ENCODE measurements around the gene LSMEM2. TPM values are rescaled to one million over a fixed set of nuclear protein-coding genes. Genes with fewer than 3 reads are reported as not detected.
"Not testable (repeated sequence)": the region's sequence is repeated elsewhere in the genome, so short reads cannot be mapped to it uniquely, and the experiment has no call there.

The LSMEM2 gene
- total RNA-seq, 1 experiment from 2014 or later = not detected

DNA sequence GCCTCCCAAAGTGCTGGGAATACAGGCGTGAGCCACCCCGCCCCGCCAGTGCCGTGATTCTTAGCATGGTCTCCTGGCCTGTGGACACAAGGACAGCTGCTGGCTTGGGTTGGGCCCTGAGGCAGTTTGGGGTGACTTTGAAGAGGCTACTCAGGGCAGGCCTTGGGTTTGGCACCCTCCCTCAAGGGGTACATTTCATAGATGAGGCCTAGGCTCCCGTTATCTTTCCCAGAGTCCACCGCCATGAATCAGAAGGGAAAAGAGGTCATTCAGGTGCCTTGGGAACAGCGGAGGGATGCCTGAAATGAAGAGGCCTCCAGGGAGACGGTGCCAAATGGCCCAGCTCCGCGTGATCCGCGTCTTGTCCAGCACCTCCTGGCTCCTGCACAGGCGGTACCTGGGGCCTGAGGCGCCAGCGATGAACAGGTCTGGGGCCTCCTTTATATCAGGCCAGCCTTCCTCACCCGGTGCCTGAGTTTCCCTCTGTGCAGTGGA is 33.6 kb upstream of the LSMEM2 start:
- DNase-seq (ENCODE audit: extremely low read depth, low read depth) = no peak

DNA sequence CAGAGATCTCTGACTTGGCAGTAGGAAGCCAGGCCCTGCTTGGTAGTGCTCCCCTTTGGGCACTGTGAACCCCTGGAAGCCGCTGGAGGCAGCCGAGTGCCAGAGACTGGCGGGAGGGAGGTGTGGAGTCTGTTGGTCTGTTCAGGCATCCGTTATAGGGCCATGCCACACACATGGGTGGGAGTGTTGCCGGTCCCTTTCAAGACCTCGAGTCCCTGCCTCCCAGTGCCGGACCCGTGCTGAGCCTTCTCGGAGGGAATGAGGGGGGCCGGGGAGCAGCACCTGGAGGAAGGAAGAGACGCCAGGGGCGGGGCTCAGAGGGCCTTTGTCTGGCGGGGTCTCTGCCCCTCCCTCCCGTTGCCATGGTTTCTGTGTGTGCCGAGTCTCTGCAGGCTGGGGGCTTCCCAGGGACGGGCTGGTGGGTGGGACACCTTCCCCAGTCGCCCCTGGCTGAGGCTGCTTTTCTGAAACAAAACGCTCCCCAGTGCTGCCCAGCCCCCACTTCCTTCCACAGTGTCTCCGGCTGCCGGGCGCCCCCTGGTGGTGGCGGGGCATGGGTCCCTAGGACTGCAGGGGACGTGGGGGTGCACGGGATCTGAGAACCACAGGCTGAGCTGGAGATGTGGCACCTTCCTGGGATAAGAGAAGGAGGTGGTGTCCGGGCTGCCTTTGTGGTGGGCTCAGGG is 32.9 kb upstream of the LSMEM2 start:
- peak; percentile 63 for DNase-seq (ENCODE audit: extremely low read depth, low read depth)

DNA sequence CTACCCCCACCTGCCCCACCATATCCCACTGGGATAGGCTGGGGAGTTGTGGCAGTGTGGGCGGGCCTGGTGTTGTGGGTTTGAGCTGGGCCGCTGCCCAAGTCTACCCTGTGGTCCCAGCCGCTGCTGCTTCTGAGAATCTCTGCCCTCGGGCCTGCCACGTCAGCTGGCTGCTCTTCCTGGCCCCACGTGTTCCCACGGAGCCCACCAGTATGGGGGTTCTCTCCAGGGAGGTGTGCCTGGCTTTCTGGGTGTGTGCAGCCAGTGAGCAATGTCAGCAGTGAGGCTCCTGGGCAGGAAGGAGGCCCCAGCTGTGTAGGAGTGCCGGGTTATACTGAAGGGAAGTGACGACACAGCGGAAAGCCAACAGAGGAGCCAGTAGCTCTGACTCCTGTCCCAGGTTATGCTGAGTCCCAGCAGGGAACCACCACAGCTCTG is 32.4 kb upstream of the LSMEM2 start:
- DNase-seq (ENCODE audit: extremely low read depth, low read depth) = no peak

GRCh38 chr3:50248387-50248786 is 30.5 kb upstream of the LSMEM2 start:
- peak; percentile 32 for DNase-seq (ENCODE audit: extremely low read depth, low read depth)

- DNase-seq (ENCODE audit: extremely low read depth, low read depth) = no peak
These were observed 29.4 kb upstream of the LSMEM2 start for GRCh38 chr3:50249457-50249856.

GRCh38 chr3:50250514-50250913 is 28.4 kb upstream of the LSMEM2 start:
- no peak for DNase-seq (ENCODE audit: extremely low read depth, low read depth)

DNA sequence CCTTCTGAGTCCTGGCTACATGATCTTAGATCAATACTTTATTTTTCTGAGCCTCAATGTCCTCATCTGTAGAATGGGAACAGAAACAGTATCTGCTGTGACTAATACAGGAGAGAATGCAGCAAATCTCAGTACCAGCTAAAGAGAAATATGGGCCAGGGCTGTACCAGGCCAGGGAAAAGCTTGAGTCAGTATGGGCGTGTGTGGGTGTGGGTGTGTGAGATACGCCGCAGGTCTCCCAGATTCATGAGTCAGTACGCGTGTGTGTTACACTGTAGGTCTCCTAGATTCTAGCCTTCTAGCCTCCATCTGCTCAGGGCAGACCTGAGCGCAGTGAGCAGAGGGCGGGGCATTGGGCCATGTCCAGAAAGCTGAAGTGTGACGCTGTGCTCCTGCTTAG is 27.7 kb upstream of the LSMEM2 start:
- no peak for DNase-seq (ENCODE audit: extremely low read depth, low read depth)

- DNase-seq (ENCODE audit: extremely low read depth, low read depth) = no peak
These were observed 24.2 kb upstream of the LSMEM2 start for GRCh38 chr3:50254577-50255250.

DNA sequence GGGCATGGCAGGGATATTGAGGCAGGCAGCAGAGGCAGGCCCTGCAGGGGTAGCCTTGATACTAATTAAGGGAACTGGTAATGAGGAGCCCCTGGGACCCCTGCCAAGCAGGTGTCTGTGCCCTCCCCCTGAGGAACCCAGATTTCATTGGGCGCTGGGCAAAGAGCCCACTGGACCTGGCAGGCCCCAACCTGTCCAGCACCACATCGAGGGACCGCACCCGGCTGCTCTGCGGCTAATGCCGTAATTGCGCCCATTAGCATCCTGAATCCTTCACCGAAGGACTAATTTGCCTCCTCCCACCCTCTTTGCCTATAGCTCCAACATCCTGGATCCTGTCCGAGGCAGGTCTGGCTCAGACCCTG is 23.7 kb upstream of the LSMEM2 start:
- DNase-seq (ENCODE audit: extremely low read depth, low read depth) = no peak

DNA sequence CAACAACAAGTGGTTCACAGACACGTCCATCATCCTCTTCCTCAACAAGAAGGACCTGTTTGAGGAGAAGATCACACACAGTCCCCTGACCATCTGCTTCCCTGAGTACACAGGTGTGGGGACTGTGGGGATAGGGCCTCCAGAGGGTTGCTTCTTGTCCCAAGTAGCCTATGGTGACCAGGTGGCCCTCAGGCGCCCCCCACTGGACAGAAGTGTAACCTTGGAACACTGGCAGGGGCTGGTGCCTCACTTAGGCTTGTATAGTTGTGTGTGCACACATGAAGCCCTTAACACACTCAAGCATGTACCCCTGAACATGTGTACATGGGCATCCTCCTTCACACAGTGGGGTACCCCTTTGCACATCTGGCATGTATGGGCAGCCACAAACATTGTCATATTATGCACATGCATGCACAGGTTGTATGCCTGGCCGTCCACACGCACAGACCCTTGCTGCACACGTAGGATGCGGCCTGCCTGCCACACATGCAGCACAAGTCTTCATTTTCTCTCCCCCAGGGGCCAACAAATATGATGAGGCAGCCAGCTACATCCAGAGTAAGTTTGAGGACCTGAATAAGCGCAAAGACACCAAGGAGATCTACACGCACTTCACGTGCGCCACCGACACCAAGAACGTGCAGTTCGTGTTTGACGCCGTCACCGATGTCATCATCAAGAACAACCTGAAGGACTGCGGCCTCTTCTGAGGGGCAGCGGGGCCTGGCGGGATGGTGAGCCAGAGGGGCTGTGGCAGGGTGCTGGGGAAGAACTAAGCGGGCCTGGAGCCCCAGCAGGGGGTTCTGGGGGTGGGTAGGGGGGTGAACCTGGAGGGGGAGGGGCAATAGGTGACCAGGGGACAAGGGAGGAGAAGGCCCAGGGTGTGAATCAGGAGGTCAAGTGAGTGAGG is 21.7 kb upstream of the LSMEM2 start:
- DNase-seq (ENCODE audit: extremely low read depth, low read depth) = no peak

- DNase-seq (ENCODE audit: extremely low read depth, low read depth) = no peak
These were observed 20.7 kb upstream of the LSMEM2 start for GRCh38 chr3:50258029-50258680.

DNA sequence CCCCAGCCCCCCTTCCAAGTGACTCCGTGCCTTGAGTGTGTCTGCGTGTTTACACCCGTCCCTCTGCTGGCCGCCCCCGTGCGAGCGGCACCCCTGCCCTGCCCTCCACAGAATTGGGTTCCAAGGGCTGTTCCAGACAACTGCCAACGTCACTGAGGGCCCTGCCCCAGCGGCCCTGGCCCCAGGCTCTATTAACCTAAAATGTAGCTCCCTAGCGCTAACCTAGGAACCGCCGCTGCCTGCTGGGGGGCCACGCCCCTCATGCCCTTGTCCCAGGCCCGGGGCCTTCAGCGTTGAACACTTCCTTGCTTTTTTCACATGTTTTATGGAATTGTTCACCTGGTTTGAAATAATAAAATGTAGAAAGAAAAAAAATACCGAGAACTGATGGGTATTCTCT is 19.9 kb upstream of the LSMEM2 start:
- DNase-seq (ENCODE audit: extremely low read depth, low read depth) = no peak

GRCh38 chr3:50259432-50260026 is 19.4 kb upstream of the LSMEM2 start:
- no peak for DNase-seq (ENCODE audit: extremely low read depth, low read depth)

GRCh38 chr3:50260027-50260941 is 18.6 kb upstream of the LSMEM2 start:
- peak; percentile 80 for DNase-seq (ENCODE audit: extremely low read depth, low read depth)

GRCh38 chr3:50260942-50261441 is 17.9 kb upstream of the LSMEM2 start:
- DNase-seq (ENCODE audit: extremely low read depth, low read depth) = no peak

GRCh38 chr3:50261505-50261904 is 17.4 kb upstream of the LSMEM2 start:
- DNase-seq (ENCODE audit: extremely low read depth, low read depth) = no peak

- DNase-seq (ENCODE audit: extremely low read depth, low read depth) = not testable (repeated sequence)
These were observed 16.7 kb upstream of the LSMEM2 start for GRCh38 chr3:50262200-50262599.

DNA sequence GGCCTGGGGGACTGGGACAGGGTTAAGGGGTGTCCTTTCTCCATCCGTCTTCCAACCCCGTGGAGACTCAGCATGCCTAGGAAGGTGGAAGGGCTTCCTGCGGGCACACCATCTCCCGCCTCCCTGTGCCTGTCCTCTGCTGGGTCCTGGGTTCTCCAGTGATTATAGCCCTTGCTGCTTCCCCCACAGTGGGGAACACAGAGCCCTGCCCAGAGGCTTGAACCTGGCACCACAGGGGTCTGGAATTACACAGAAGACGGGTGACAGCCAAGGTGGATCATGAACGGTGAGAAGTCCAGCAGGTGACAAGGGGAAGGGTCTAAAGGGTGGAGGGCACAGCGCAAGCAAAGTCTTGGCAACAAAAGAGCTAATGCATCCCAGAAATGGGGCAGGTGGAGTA is 16.1 kb upstream of the LSMEM2 start:
- no peak for DNase-seq (ENCODE audit: extremely low read depth, low read depth)

Data from NCI-H460 (cell line).